ENCODE results near the gene DAND5.

The DAND5 gene

GRCh38 chr19:13013649-13014048, 44.3 kb downstream of the DAND5 start:
- TF ChIP-seq CTCF (IDR thresholded peaks at IDR 0.05; ENCODE audit: low read depth, low read length) = no peak
- DNase-seq (ENCODE audit: extremely low read depth, low read depth) = no peak

- no peak for DNase-seq (ENCODE audit: extremely low read depth, low read depth)
- TF ChIP-seq CTCF (IDR thresholded peaks at IDR 0.05; ENCODE audit: low read depth, low read length) = no peak
These were observed 44.9 kb downstream of the DAND5 start for GRCh38 chr19:13014101-13014920.

- TF ChIP-seq CTCF (IDR thresholded peaks at IDR 0.05; ENCODE audit: low read depth, low read length) = no peak
- no peak for DNase-seq (ENCODE audit: extremely low read depth, low read depth)
These were observed 45.5 kb downstream of the DAND5 start for GRCh38 chr19:13014921-13015280.

- no peak for DNase-seq (ENCODE audit: extremely low read depth, low read depth)
- TF ChIP-seq CTCF (IDR thresholded peaks at IDR 0.05; ENCODE audit: low read depth, low read length) = no peak
These were observed 46.2 kb downstream of the DAND5 start for GRCh38 chr19:13015361-13016223.

- TF ChIP-seq CTCF (IDR thresholded peaks at IDR 0.05; ENCODE audit: low read depth, low read length) = no peak
- DNase-seq (ENCODE audit: extremely low read depth, low read depth) = no peak
These were observed 46.9 kb downstream of the DAND5 start for GRCh38 chr19:13016245-13016627.

GRCh38 chr19:13016628-13017305, 47.4 kb downstream of the DAND5 start:
- no peak for DNase-seq (ENCODE audit: extremely low read depth, low read depth)
- TF ChIP-seq CTCF (IDR thresholded peaks at IDR 0.05; ENCODE audit: low read depth, low read length) = no peak
